ENCODE results near the gene THADA.

DNA sequence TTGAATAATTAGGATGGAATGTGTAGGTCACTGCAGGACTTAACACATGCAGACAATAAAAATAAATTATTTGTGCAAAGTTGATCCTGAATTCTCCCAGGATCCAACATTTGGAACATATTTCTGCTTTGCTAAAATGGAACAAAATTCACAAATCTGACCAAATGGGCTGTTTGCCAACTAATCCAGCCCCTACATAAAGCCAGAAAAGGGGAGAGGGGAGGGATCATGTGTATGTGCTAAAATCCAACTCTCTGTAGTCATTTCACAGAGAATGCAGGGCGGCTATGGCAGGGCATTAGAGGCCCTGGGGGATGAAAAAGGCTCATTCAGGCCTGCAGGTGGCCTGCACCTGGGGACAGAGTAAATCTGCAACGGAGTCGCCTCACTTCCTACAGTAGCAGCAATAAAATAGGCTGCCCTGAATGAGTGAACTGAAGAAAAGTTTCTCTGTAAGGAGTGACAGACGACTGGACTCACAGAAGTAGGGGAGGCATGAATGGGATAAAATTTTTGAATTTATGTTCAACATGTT lies 365.4 kb downstream of the THADA start:
- TF ChIP-seq, protein P1, sequence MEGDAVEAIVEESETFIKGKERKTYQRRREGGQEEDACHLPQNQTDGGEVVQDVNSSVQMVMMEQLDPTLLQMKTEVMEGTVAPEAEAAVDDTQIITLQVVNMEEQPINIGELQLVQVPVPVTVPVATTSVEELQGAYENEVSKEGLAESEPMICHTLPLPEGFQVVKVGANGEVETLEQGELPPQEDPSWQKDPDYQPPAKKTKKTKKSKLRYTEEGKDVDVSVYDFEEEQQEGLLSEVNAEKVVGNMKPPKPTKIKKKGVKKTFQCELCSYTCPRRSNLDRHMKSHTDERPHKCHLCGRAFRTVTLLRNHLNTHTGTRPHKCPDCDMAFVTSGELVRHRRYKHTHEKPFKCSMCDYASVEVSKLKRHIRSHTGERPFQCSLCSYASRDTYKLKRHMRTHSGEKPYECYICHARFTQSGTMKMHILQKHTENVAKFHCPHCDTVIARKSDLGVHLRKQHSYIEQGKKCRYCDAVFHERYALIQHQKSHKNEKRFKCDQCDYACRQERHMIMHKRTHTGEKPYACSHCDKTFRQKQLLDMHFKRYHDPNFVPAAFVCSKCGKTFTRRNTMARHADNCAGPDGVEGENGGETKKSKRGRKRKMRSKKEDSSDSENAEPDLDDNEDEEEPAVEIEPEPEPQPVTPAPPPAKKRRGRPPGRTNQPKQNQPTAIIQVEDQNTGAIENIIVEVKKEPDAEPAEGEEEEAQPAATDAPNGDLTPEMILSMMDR (IDR thresholded peaks at IDR 0.05 in 8 of 11, conservative IDR thresholded peaks at IDR 0.05 in 3 of 11) = peak in 2 of 11 experiments; percentile 3 to 5
- no peak for TF ChIP-seq POLR2A (IDR thresholded peaks at IDR 0.05)
